Subcutaneous abdominal adipose tissue (tissue), 5 donors: Measurements from ENCODE around the gene ZNF470.
A peak's percentile ranks its signal among the peaks of the same experiment; 100 is the strongest.

ENCODE experiments used
- H3K27ac ChIP-seq: one replicate; pipeline ENCODE4 v1.7.0; 2013; ENCODE audit warnings: low read depth, mild to moderate bottlenecking, inconsistent platforms, low read length, moderate library complexity
- H3K27me3 ChIP-seq, 5 donors: one replicate each; pipeline ENCODE4 v1.7.0; 2013; ENCODE audit warnings: low read length in 5 of 5, inconsistent platforms in 1 of 5; ENCODE audit not compliant: control insufficient read depth in 5 of 5, insufficient read depth in 4 of 5
- H3K36me3 ChIP-seq, 5 donors: one replicate each; pipeline ENCODE4 v1.7.0; 2013; ENCODE audit warnings: low read length in 5 of 5; ENCODE audit not compliant: control insufficient read depth in 5 of 5, insufficient read depth in 5 of 5
- H3K4me1 ChIP-seq, 5 donors: one replicate each; pipeline ENCODE4 v1.7.0; 2013; ENCODE audit warnings: low read length in 5 of 5, mild to moderate bottlenecking in 3 of 5, moderate library complexity in 1 of 5; ENCODE audit not compliant: control insufficient read depth in 5 of 5, insufficient read depth in 5 of 5
- H3K4me3 ChIP-seq, 5 donors: one replicate each; pipeline ENCODE4 v1.7.0; 2013; ENCODE audit warnings: low read length in 5 of 5, low read depth in 1 of 5
- H3K9ac ChIP-seq, 5 donors: one replicate each; pipeline ENCODE4 v1.7.0; 2013; ENCODE audit warnings: low read length in 5 of 5, mild to moderate bottlenecking in 4 of 5, moderate library complexity in 3 of 5
- H3K9me3 ChIP-seq, 5 donors: one replicate each; pipeline ENCODE4 v1.7.0; 2013; ENCODE audit warnings: low read length in 5 of 5; ENCODE audit not compliant: control insufficient read depth in 5 of 5
- donor health status: healthy.
- donor health status: healthy.
- donor health status: healthy.
- donor health status: healthy.
- donor health status: healthy.

The ZNF470 gene

DNA sequence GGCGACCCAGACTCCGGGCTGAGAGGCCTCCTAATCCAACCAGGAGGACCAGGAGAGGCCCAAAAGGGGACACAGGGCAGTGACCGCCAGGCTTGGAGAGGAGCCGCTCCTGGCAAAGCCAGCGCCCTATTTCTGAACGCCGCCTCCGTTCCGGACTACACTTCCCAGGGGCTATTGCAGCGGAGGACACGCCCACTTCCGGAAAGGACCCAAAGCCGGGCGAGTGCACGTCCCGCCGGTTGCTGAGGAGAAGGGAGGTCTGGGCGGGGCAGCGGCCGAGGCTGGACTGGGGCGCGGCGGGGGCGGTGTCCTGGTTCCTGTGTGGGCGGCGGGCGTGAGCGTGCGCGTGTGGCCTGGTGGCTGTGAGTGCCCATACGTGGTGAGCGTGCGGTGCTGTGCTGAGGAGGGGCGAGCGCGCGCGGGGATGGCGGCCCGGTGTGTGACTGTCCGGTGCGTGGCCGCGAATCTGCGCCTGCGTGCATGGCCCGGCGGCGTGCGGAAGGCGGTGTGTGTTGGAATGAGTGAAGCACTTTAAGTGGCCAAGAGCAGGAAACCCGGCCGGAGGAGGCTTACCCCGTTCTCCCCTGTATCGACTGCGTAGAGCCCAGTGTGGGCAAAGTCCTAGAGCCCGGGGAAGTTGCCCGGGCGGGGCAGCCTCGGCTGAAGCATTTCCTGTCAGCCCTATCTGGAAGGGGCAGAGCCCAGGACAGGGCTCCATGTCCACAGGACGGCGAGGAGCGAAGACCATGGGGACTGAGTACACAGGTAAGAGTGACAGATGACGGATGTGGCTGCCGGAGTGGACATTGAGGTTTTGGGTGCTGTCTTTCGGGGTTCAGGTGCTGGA lies at the start of gene ZNF470:
ZNF470 (plus strand) TSS at position 195 of the 847 bp plus-strand sequence. CDS start 2,844 bp downstream, outside the sequence.
- no peaks in the 10 kb centered on the region for H3K27me3 ChIP-seq
- peak within 1 kb of the TSS; percentile 90 to 99 (median 97) for H3K4me3 ChIP-seq
- peaks cover 28 to 75% (median 62%) of the 10 kb centered on the region in 5 donors for H3K9me3 ChIP-seq
- H3K9ac ChIP-seq: peak within 1 kb of the TSS; percentile 73 to 93 (median 83)
- peak within 1 kb of the TSS; percentile 70 for H3K27ac ChIP-seq
- peaks cover 20 to 29% (median 25%) of the 10 kb centered on the region in 5 donors for H3K36me3 ChIP-seq
- peaks cover 3 to 20% (median 14%) of the 10 kb centered on the region in 5 donors for H3K4me1 ChIP-seq

- no peaks in the 10 kb centered on the region for H3K4me1 ChIP-seq
- no peak overlapping the region for H3K27ac ChIP-seq
- peak overlapping the region; percentile 14 to 69 (median 63) for H3K4me3 ChIP-seq
- H3K9ac ChIP-seq: no peak overlapping the region
- H3K9me3 ChIP-seq: peaks cover 75 to 99% (median 96%) of the 10 kb centered on the region in 5 donors
- H3K36me3 ChIP-seq: peaks cover 14 to 42% (median 32%) of the 10 kb centered on the region in 5 donors
- no peaks in the 10 kb centered on the region for H3K27me3 ChIP-seq
These were observed 41.9 kb upstream of the ZNF470 start for GRCh38 chr19:56525214-56525860.

DNA sequence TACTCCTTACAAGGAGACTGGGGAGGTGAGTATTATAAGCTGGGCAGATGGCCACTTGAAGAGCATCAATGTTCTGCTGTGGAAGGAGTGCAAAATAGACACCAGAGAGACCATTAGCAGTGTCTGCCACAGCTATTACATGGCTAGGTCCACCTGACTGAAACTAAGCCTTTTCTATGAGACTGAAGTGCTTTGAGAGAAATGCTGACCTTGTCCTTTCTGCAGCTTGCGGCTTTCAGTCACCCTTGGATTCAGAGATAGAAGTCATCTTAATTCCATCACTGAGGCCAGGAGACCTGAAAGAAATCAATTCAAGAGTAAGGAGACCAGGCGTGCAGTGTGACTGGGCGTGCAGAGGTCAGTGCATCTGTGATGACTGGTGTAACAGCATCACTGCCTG lies 29.8 kb upstream of the ZNF470 start:
- Histone ChIP-seq H3K36me3 (peaks cover 0 to 20% (median 14%) of the 10 kb centered on the region in 5 donors), H3K4me1 (peaks cover 4 to 19% (median 16%) of the 10 kb centered on the region in 5 donors), H3K9ac (no peak overlapping the region), H3K9me3 (peaks cover 17 to 79% (median 55%) of the 10 kb centered on the region in 5 donors), H3K27me3 (no peaks in the 10 kb centered on the region), H3K27ac (no peak overlapping the region), H3K4me3 (peak overlapping the region; percentile 81 to 99 (median 91))

GRCh38 chr19:56538254-56538760 lies 29.0 kb upstream of the ZNF470 start:
- H3K27ac ChIP-seq: peak overlapping the region; percentile 62
- peaks cover 0 to 20% (median 14%) of the 10 kb centered on the region in 5 donors for H3K36me3 ChIP-seq
- peaks cover 4 to 19% (median 16%) of the 10 kb centered on the region in 5 donors for H3K4me1 ChIP-seq
- no peaks in the 10 kb centered on the region for H3K27me3 ChIP-seq
- peak overlapping the region in 4 of 5 donors; percentile 65 to 86 (median 74) for H3K9ac ChIP-seq
- peak overlapping the region; percentile 81 to 99 (median 91) for H3K4me3 ChIP-seq
- peaks cover 16 to 75% (median 56%) of the 10 kb centered on the region in 5 donors for H3K9me3 ChIP-seq

GRCh38 chr19:56538761-56539263 lies 28.5 kb upstream of the ZNF470 start, which contains the start of gene ZFP28:
TSS of gene ZFP28 (plus strand) at chr19:56538948. CDS start at chr19:56539019, 71 bp downstream.
- Histone ChIP-seq H3K9ac (peak within 1 kb of the TSS; percentile 28 to 86 (median 81)), H3K4me3 (peak within 1 kb of the TSS; percentile 81 to 99 (median 91)), H3K4me1 (peaks cover 4 to 19% (median 16%) of the 10 kb centered on the region in 5 donors), H3K27ac (peak within 1 kb of the TSS; percentile 62), H3K27me3 (no peaks in the 10 kb centered on the region), H3K9me3 (peaks cover 14 to 75% (median 56%) of the 10 kb centered on the region in 5 donors), H3K36me3 (peaks cover 4 to 23% (median 17%) of the 10 kb centered on the region in 5 donors)

GRCh38 chr19:56543776-56544175 lies 23.5 kb upstream of the ZNF470 start:
- Histone ChIP-seq H3K9me3 (peaks cover 33 to 79% (median 67%) of the 10 kb centered on the region in 5 donors), H3K4me3 (peak overlapping the region in 3 of 5 donors; percentile 9 to 51 (median 24)), H3K27ac (no peak overlapping the region), H3K4me1 (peaks cover 2 to 12% (median 9%) of the 10 kb centered on the region in 5 donors), H3K27me3 (no peaks in the 10 kb centered on the region), H3K9ac (no peak overlapping the region), H3K36me3 (peaks cover 26 to 45% (median 39%) of the 10 kb centered on the region in 5 donors)

GRCh38 chr19:56547535-56547934 lies 19.7 kb upstream of the ZNF470 start:
- Histone ChIP-seq H3K4me3 (peak overlapping the region in 4 of 5 donors; percentile 3 to 53 (median 42)), H3K27me3 (no peaks in the 10 kb centered on the region), H3K36me3 (peaks cover 43 to 61% (median 54%) of the 10 kb centered on the region in 5 donors), H3K27ac (no peak overlapping the region), H3K9ac (no peak overlapping the region), H3K9me3 (peaks cover 62 to 85% (median 82%) of the 10 kb centered on the region in 5 donors), H3K4me1 (no peaks in the 10 kb centered on the region)

GRCh38 chr19:56554272-56554869 lies 12.9 kb upstream of the ZNF470 start:
- Histone ChIP-seq H3K36me3 (peaks cover 43 to 68% (median 46%) of the 10 kb centered on the region in 5 donors), H3K9me3 (peaks cover 84 to 94% (median 87%) of the 10 kb centered on the region in 5 donors), H3K27ac (no peak overlapping the region), H3K4me1 (no peaks in the 10 kb centered on the region), H3K27me3 (no peaks in the 10 kb centered on the region), H3K4me3 (peak overlapping the region; percentile 36 to 73 (median 49)), H3K9ac (no peak overlapping the region)

- H3K9ac ChIP-seq: no peak overlapping the region
- H3K4me3 ChIP-seq: peak overlapping the region in 4 of 5 donors; percentile 3 to 48 (median 41)
- H3K9me3 ChIP-seq: peaks cover 49 to 84% (median 77%) of the 10 kb centered on the region in 5 donors
- H3K27ac ChIP-seq: no peak overlapping the region
- H3K36me3 ChIP-seq: peaks cover 0 to 8% (median 0%) of the 10 kb centered on the region in 5 donors
- no peaks in the 10 kb centered on the region for H3K27me3 ChIP-seq
- peaks cover under 1 to 13% (median 7%) of the 10 kb centered on the region in 5 donors for H3K4me1 ChIP-seq
These were observed 4.5 kb upstream of the ZNF470 start for GRCh38 chr19:56562766-56563165.
